A204.1 (cell line): ENCODE measurements around the gene SHISAL2A.
"Not testable (repeated sequence)": the region's sequence is repeated elsewhere in the genome, so short reads cannot be mapped to it uniquely, and the experiment has no call there.

Experiments used
- FAIRE-seq: peaks from 2 replicates; lab custom pipeline; 2012; peaks lifted over from hg19 to GRCh38; lab: Jason Lieb, UNC

The SHISAL2A gene

DNA sequence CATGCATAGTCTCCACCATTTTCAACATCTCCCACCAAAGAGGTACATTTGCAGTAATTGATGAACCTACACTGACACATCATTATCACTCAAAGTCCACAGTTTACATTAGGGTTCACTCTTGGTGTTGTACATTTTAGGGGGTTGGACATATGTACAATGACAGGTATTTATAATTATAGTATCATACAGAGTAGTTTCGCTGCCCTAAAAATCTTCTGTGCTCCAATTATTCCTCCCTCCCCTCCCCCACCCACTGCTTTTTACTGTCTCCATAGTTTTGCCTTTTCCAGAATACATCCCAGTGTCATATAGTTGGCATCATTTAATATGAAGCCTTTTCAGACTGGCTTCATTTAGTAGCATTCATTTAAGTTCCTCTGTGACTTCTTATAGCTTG, 51.6 kb downstream of the SHISAL2A start:
- FAIRE-seq: no peak

DNA sequence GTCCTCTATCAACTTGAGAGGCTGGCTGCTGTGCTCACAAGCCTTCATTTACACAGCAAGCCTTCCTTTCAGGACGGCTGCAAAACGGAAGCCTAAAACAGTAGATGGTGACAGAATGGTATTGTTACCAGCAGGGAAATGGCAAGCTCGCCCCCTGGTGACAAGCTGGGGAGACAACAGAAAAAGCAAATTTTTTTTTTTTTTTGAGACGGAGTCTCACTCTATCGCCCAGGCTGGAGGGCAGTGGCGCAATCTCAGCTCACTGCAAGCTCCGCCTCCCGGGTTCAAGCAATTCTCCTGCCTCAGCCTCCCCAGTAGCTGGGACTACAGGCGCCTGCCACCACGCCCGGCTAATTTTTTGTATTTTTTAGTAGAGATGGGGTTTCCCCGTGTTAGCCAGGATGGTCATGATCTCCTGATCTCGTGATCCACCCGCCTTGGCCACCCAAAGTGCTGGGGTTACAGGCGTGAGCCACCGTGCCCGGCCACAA, 53.3 kb downstream of the SHISAL2A start:
- FAIRE-seq: not testable (repeated sequence)

DNA sequence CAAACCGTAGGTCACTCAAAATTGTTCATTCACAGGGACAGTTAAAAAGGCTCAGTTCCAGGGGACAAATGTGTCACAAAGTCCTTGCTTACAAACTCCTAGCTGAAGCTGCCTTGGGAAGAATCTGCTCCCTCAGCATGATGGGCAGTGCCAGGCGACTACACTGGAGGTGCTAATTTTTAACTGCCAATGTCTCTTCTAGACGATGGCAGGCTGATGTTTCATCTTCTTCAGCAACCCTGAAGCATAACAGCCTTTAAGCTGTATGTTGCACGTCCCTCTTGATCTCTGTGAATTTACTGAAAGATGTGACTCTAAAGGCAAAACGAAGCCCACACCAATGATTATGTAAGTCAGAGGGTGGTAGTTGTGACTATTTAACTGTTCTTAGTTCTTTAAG, 53.9 kb downstream of the SHISAL2A start:
- FAIRE-seq: no peak

DNA sequence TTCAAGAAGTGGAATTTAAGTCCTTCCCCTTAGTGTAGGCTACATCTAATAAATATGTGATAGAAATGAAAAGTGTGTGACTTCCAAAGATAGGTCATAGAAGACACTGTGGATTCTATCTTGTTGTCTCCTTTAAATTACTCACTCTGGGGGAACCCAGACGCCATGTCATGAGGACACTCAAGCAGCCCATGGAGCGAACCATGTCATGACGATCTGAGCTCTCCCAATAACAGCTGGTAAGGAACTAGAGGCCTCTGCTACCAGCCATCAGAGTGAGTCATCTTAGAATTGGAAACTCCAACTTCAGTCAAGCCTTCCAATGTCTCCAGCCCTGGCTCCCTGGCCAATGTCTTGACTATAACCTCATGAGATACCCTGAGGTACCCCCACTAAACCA, 58.9 kb downstream of the SHISAL2A start:
- FAIRE-seq: no peak

- no peak for FAIRE-seq
Observed at GRCh38 chr1:52692697-52693096, 59.7 kb downstream of the SHISAL2A start.

GRCh38 chr1:52693351-52693750, 60.4 kb downstream of the SHISAL2A start:
- not testable (repeated sequence) for FAIRE-seq

- no peak for FAIRE-seq
Observed at GRCh38 chr1:52693843-52694242, 60.9 kb downstream of the SHISAL2A start.

- no peak for FAIRE-seq
Observed at GRCh38 chr1:52695627-52696026, 62.7 kb downstream of the SHISAL2A start.

DNA sequence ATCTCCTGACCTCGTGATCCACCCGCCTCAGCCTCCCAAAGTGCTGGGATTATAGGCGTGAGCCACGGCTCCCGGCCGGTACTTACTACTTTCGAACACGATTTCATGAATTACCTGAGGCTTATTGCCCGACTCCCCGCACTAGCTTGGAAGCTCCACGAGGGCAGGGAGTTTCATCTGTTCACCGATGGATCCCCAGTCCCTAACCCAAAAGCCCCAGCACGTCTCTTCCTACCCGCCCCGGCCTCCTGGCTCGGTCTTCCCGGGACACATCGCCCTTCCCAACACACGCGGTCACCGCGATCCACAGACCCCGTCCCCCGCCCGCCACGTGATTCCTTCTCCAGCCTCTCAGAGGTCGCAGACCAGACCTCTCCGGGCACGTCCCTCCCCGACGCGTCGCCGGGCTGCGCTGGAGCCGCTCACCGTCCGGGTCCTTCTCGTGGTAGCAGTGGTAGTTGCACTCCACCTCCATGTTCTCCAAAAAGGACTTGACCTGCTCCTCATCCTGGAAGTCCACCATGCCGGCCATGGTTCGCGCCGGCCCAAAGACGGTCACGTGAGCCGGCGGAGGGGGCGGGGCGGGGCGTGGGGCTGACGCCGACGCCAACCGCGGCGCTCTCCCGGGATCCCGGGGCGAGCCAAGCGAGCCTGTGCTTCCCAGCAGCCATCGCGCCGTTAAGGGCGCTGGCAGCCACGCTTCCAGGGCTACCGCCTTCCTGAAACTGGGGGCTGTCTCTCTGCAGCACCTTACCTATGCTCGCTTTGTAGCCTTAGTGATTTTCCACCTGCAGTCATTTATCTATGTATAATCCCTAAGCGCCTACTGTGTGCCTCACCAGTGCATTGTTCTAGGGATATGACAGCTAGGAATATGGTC, 65.1 kb downstream of the SHISAL2A start, which contains the start of gene COA7:
Gene COA7 (minus strand): TSS at position 553 of the 880 bp plus-strand sequence. CDS start 21 bp downstream, at position 532.
- no peak for FAIRE-seq

DNA sequence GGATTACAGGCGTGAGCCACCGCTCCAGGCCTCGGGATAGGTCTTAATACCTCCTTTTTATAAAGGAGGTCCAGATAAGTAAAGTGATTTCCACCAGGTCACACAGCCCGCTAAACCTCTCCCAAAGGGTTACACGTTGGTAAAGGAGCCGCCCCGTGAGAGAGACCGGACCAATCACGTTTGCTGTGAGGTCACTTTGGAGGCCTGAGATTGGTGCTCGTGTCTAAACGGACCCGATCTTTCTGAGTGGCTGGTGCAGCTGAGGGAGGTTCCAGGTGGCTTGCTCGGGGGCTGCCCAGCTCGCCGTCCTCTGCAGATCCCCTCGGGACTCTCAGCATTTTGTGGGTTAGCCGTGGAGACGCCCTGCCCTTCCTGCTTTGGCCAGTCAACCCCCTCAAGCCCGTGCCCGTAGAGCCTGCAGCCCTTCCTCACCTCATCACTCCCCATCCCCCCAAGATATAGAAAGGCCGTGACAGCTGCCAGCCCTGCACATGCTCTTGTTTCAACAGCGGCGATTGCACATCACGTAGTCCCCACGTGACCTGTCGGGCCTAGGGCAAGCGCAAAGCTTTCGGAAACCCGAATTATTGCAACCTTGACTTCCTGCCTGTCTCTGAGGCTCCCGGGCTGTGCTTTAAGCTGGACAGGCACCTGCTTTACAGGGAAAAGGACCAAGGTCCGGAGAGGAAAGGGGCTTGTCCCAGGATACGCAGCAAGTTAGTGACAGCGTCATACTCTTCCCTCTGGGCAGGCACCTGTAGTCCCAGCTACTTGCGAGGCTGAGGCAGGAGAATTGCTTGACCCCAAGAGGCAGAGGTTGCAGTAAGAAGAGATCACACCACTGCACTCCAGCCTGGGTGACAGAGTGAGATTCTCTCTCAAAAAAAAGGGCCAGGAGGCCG, 70.2 kb downstream of the SHISAL2A start:
- no peak for FAIRE-seq

DNA sequence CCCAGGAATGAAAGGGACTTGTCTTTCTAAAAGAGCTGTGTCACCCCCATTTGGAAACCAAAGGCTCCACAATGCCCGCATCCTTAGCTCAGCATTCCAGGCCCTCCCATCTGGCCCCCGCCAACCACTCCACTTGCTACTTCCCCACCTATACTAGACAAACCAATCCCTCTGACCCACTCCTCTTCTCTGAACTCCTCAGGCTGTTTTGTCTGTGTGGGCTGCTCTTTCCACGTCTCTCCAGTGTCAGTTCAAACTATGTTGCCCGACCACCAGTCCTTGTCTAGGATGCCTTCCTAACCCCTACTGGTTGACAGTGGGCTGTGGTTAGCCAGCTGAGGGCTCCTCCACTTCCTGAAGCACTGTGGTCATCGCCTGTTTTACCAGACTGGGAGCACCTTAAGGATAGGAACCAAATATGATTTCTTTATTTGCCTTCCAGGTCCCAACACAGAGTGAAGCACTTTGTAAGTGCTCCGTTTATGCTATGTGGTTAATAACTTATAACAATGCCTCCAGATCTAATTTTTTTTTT, 73.2 kb downstream of the SHISAL2A start:
- FAIRE-seq: no peak
